H4 (cell line): ENCODE data around the gene SHISAL2A. TPM values are rescaled to one million over a fixed set of nuclear protein-coding genes. Genes with fewer than 3 reads are reported as not detected.
A peak's percentile ranks its signal among the peaks of the same experiment; 100 is the strongest.
"Not testable (repeated sequence)": the region's sequence is repeated elsewhere in the genome, so short reads cannot be mapped to it uniquely, and the experiment has no call there.

Experiments
- DNase-seq: peaks from one replicate; pipeline ENCODE4 v3.0.0-alpha.2; 2015; ENCODE audit warnings: low spot score
- total RNA-seq: library from RNA; depleted of rRNA; stranded (reverse); fragments of >200 nt; shearing (Covaris generic); gene quantifications from 2 replicates; pipeline ENCODE4 v1.2.3, GENCODE V29; 2014; rRNA removed

Gene SHISAL2A
- total RNA-seq, 1 experiment from 2014 or later, result not detected

DNA sequence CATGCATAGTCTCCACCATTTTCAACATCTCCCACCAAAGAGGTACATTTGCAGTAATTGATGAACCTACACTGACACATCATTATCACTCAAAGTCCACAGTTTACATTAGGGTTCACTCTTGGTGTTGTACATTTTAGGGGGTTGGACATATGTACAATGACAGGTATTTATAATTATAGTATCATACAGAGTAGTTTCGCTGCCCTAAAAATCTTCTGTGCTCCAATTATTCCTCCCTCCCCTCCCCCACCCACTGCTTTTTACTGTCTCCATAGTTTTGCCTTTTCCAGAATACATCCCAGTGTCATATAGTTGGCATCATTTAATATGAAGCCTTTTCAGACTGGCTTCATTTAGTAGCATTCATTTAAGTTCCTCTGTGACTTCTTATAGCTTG is 51.6 kb downstream of the SHISAL2A start:
- DNase-seq, result no peak

DNA sequence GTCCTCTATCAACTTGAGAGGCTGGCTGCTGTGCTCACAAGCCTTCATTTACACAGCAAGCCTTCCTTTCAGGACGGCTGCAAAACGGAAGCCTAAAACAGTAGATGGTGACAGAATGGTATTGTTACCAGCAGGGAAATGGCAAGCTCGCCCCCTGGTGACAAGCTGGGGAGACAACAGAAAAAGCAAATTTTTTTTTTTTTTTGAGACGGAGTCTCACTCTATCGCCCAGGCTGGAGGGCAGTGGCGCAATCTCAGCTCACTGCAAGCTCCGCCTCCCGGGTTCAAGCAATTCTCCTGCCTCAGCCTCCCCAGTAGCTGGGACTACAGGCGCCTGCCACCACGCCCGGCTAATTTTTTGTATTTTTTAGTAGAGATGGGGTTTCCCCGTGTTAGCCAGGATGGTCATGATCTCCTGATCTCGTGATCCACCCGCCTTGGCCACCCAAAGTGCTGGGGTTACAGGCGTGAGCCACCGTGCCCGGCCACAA is 53.3 kb downstream of the SHISAL2A start:
- DNase-seq, result peak; percentile 70

DNA sequence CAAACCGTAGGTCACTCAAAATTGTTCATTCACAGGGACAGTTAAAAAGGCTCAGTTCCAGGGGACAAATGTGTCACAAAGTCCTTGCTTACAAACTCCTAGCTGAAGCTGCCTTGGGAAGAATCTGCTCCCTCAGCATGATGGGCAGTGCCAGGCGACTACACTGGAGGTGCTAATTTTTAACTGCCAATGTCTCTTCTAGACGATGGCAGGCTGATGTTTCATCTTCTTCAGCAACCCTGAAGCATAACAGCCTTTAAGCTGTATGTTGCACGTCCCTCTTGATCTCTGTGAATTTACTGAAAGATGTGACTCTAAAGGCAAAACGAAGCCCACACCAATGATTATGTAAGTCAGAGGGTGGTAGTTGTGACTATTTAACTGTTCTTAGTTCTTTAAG is 53.9 kb downstream of the SHISAL2A start:
- DNase-seq, result no peak

DNA sequence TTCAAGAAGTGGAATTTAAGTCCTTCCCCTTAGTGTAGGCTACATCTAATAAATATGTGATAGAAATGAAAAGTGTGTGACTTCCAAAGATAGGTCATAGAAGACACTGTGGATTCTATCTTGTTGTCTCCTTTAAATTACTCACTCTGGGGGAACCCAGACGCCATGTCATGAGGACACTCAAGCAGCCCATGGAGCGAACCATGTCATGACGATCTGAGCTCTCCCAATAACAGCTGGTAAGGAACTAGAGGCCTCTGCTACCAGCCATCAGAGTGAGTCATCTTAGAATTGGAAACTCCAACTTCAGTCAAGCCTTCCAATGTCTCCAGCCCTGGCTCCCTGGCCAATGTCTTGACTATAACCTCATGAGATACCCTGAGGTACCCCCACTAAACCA is 58.9 kb downstream of the SHISAL2A start:
- no peak for DNase-seq

DNA sequence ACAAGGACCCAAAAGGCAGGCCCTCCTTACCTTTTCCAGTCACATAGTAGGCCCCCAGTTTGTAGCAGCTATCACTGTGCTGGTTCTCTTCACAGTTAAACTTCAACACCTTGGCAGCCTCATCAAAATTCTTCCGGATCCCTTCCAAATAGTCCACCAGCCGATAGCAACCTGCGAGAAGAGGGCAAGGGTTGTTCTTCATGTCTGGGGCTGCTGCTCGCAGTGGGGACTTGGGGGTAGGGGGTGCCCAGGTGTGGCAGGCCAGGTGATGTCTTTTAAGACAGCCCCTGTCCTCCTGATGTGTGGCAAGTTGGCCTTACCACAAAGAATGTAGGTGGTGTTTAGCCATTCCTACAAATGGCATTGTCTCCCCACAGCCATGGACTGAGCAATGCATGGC is 59.7 kb downstream of the SHISAL2A start:
- no peak for DNase-seq

DNA sequence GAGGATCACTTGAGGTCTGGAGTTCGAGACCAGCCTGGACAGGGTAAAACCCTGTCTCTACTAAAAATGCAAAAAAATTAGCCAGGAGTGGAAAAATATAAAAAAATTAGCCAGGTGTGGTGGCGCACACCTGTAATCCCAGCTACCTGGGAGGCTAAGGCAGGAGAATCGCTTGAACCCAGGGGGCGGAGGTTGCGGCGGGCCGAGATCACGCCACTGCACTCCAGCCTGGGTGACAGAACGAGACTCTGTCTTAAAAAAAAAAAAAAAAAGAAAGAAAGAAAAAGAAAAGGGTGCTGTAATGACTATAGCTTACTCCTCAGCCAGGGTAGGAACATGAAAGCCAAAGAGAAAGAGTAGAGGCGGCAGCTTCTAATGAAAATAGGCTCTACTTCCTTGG is 60.4 kb downstream of the SHISAL2A start:
- not testable (repeated sequence) for DNase-seq

DNA sequence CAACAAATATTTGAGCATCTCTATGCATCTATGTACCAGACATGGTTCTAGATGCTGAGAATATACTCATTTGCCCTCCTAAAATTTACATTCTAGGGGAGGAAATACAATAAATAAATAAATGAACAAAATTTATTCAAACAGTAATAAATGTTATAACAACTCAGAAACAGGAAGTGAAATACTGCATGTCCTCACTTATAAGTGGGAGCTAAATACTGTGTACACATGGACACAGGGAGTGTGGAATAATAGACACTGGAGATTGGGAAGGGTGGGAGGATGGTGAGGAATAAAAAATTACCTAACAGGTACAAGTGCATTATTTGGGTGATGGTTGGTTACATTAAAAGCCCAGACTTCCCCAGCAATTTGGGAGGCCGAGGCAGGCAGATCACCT is 60.9 kb downstream of the SHISAL2A start:
- DNase-seq, result no peak

DNA sequence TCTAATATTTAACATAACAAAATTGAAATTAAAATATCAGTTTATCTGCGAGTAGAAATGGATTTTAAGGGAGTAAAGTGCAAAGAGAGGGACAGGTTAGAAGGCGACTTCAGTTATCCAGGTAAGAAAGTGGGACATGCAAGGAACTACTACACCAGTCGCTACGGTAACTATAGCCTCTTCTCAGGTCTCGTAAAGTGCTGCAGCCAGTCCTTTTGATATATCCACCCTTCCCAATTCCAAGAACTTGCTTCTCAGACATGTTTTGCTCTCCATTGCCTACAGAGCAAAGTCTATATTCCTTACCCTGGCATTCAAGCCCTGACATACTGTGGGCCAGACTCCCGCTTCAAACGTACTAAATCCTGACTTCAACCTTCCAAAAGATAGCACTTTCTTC is 62.7 kb downstream of the SHISAL2A start:
- DNase-seq, result no peak

DNA sequence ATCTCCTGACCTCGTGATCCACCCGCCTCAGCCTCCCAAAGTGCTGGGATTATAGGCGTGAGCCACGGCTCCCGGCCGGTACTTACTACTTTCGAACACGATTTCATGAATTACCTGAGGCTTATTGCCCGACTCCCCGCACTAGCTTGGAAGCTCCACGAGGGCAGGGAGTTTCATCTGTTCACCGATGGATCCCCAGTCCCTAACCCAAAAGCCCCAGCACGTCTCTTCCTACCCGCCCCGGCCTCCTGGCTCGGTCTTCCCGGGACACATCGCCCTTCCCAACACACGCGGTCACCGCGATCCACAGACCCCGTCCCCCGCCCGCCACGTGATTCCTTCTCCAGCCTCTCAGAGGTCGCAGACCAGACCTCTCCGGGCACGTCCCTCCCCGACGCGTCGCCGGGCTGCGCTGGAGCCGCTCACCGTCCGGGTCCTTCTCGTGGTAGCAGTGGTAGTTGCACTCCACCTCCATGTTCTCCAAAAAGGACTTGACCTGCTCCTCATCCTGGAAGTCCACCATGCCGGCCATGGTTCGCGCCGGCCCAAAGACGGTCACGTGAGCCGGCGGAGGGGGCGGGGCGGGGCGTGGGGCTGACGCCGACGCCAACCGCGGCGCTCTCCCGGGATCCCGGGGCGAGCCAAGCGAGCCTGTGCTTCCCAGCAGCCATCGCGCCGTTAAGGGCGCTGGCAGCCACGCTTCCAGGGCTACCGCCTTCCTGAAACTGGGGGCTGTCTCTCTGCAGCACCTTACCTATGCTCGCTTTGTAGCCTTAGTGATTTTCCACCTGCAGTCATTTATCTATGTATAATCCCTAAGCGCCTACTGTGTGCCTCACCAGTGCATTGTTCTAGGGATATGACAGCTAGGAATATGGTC is 65.1 kb downstream of the SHISAL2A start, which contains the start of gene COA7:
COA7 (minus strand) TSS at position 553 of the 880 bp plus-strand sequence; CDS start at position 532, 21 bp downstream.
- DNase-seq, result peak; percentile 75

DNA sequence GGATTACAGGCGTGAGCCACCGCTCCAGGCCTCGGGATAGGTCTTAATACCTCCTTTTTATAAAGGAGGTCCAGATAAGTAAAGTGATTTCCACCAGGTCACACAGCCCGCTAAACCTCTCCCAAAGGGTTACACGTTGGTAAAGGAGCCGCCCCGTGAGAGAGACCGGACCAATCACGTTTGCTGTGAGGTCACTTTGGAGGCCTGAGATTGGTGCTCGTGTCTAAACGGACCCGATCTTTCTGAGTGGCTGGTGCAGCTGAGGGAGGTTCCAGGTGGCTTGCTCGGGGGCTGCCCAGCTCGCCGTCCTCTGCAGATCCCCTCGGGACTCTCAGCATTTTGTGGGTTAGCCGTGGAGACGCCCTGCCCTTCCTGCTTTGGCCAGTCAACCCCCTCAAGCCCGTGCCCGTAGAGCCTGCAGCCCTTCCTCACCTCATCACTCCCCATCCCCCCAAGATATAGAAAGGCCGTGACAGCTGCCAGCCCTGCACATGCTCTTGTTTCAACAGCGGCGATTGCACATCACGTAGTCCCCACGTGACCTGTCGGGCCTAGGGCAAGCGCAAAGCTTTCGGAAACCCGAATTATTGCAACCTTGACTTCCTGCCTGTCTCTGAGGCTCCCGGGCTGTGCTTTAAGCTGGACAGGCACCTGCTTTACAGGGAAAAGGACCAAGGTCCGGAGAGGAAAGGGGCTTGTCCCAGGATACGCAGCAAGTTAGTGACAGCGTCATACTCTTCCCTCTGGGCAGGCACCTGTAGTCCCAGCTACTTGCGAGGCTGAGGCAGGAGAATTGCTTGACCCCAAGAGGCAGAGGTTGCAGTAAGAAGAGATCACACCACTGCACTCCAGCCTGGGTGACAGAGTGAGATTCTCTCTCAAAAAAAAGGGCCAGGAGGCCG is 70.2 kb downstream of the SHISAL2A start:
- peak; percentile 85 for DNase-seq

DNA sequence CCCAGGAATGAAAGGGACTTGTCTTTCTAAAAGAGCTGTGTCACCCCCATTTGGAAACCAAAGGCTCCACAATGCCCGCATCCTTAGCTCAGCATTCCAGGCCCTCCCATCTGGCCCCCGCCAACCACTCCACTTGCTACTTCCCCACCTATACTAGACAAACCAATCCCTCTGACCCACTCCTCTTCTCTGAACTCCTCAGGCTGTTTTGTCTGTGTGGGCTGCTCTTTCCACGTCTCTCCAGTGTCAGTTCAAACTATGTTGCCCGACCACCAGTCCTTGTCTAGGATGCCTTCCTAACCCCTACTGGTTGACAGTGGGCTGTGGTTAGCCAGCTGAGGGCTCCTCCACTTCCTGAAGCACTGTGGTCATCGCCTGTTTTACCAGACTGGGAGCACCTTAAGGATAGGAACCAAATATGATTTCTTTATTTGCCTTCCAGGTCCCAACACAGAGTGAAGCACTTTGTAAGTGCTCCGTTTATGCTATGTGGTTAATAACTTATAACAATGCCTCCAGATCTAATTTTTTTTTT is 73.2 kb downstream of the SHISAL2A start:
- DNase-seq, result no peak

Other genes with a start within 250 kb of the SHISAL2A start
- 29.4 and 31.1 TPM in 2 replicates for gene ORC1, start 228.7 kb upstream of the SHISAL2A start, total RNA-seq
- 9.7 and 15.0 TPM in 2 replicates for gene PRPF38A, start 228.6 kb upstream of the SHISAL2A start, total RNA-seq
- gene TUT4, start 80.1 kb upstream of the SHISAL2A start, total RNA-seq, result 16.4 and 25.3 TPM in 2 replicates
- 0.14 TPM in 1 of 2 replicates, not detected in the other for gene GPX7, start 30.8 kb upstream of the SHISAL2A start, total RNA-seq
- 15.9 and 16.6 TPM in 2 replicates for gene COA7, start 65.2 kb downstream of the SHISAL2A start, total RNA-seq
- gene ZYG11B, start 93.3 kb downstream of the SHISAL2A start, total RNA-seq, result 23.9 and 24.9 TPM in 2 replicates
- 3.1 and 4.5 TPM in 2 replicates for gene ZYG11A, start 209.6 kb downstream of the SHISAL2A start, total RNA-seq